Neural crest cell (in vitro differentiated cells): ENCODE results near the gene SARDH. TPM values are rescaled to one million over a fixed set of nuclear protein-coding genes. Genes with fewer than 3 reads are reported as not detected.

ENCODE experiments used
- DNase-seq: peaks from one replicate; pipeline ENCODE4 v3.0.0; 2021; ENCODE audit warnings: low read depth, mixed read lengths, low spot score
- H3K27ac Mint-ChIP-seq: one replicate; pipeline ENCODE4 v1.8.0; 2021; ENCODE audit warnings: mild to moderate bottlenecking, mixed read lengths; ENCODE audit not compliant: unreplicated experiment
- H3K27me3 Mint-ChIP-seq: 2 replicates; pipeline ENCODE4 v1.8.0; 2021; ENCODE audit warnings: low read depth, mild to moderate bottlenecking, mixed read lengths
- H3K36me3 Mint-ChIP-seq: 2 replicates; pipeline ENCODE4 v1.8.0; 2021; ENCODE audit warnings: low read depth, mild to moderate bottlenecking, mixed read lengths
- H3K4me1 Mint-ChIP-seq: 2 replicates; pipeline ENCODE4 v1.8.0; 2021; ENCODE audit warnings: mixed read lengths
- H3K4me3 Mint-ChIP-seq: one replicate; pipeline ENCODE4 v1.8.0; 2021; ENCODE audit warnings: mild to moderate bottlenecking, mixed read lengths
- H3K9me3 Mint-ChIP-seq: 2 replicates; pipeline ENCODE4 v1.8.0; 2021; ENCODE audit warnings: mixed read lengths
- total RNA-seq: library from RNA; stranded (reverse); gene quantifications from 2 replicates; pipeline ENCODE4 v1.2.1, GENCODE V29; 2021
- TF ChIP-seq, protein P1 (sequence below): fragments of 200-600 bp; sonication (generic); conservative IDR thresholded peaks from 2 replicates; pipeline ENCODE4 v1.5.0; 2021; ENCODE audit warnings: antibody characterized with exemption, mild to moderate bottlenecking

SARDH gene
- total RNA-seq, 1 donor from 2014 or later, result 4.5 TPM

GRCh38 chr9:133777871-133778270 is 39.7 kb upstream of the SARDH start:
- TF ChIP-seq, protein P1, sequence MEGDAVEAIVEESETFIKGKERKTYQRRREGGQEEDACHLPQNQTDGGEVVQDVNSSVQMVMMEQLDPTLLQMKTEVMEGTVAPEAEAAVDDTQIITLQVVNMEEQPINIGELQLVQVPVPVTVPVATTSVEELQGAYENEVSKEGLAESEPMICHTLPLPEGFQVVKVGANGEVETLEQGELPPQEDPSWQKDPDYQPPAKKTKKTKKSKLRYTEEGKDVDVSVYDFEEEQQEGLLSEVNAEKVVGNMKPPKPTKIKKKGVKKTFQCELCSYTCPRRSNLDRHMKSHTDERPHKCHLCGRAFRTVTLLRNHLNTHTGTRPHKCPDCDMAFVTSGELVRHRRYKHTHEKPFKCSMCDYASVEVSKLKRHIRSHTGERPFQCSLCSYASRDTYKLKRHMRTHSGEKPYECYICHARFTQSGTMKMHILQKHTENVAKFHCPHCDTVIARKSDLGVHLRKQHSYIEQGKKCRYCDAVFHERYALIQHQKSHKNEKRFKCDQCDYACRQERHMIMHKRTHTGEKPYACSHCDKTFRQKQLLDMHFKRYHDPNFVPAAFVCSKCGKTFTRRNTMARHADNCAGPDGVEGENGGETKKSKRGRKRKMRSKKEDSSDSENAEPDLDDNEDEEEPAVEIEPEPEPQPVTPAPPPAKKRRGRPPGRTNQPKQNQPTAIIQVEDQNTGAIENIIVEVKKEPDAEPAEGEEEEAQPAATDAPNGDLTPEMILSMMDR, result no peak
- no peak for DNase-seq
- Mint-ChIP-seq H3K27me3 (no peaks in the 10 kb centered on the region), H3K36me3 (no peaks in the 10 kb centered on the region), H3K4me1 (no peaks in the 10 kb centered on the region), H3K9me3 (no peaks in the 10 kb centered on the region), H3K4me3 (no peak overlapping the region), H3K27ac (no peak overlapping the region)

DNA sequence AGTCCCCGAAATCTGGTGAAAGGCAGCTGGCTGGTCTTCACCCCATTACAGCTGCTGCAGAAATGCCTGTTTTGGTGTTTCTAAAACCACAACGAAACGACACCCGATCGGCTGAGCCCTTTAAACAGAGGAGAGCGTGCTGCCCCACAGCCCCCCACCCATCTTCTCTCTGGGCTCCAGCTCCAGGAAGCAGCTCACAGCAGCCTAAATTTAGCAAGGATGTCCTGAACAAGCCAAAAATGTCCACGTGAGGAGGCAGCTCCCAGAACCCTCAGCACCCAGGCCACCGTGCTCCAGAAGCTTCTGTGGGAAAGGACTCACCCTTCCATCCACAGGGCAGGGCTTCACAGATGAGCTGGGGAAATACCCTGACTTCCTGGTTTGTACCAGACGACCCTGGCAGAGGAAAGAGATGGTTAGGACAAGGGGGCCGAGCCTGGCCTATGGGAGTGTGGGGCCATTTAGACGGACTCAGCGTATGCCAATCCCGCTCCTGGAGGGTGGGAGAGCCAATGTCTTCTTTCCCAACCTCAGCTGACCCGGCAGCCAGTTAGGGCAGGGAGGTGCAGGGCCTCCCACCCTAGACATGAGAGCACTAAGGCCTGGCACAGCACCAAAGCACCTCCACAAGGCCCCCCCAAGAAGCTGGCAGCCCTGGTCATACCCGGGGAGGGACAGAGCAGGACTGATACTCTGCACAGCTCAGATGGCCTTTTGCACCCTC is 39.1 kb upstream of the SARDH start:
- no peak for DNase-seq
- Mint-ChIP-seq H3K4me3 (no peak overlapping the region), H3K4me1 (no peaks in the 10 kb centered on the region), H3K27ac (no peak overlapping the region), H3K27me3 (no peaks in the 10 kb centered on the region), H3K9me3 (no peaks in the 10 kb centered on the region), H3K36me3 (no peaks in the 10 kb centered on the region)
- TF ChIP-seq, protein P1, result no peak

DNA sequence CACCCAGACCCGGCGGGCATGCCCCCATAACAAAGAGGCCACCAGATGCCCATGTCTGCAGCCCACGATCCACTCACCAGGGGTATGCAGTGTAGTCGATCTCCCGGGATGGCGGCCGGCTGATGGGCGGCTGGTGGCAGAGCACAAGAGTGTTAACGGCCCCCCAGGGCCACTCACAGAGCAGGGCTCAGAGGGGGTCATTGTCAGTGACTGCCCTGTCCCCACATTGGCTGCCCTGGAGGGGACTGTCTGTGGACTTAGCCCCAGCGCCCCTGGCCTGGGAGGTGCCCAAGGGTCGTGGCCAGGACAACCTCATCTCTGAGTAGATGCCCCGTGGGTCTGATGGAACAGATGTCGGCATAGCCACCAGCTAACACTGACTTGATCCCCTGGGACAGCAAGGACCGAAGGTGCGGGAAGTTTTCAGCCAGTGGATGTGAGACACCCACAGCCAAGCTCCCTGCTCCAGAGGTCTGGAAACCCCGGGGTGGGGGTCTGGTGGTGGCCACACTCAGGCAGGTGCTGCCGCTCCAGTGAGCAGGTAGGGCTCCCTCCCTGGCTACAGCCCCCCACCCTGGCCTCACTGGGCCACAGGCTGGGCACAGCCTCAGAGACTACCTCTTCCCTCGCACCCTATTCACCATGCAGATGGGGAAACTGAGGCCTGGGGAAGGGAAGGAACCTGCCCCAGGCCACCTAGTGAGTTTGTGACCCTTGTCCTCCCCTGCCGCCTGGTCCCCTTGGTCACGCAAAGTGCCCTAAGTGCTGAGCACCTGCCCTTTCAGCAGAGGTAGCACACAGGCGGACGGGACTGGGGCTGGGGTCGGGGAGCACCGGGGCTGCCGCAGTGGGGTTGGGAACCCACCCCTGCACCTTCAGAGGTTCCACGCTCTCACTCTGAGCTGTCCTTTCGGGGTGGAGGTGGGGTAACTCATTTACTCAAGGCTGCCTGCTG is 38.1 kb upstream of the SARDH start:
- no peak overlapping the region for H3K4me3 Mint-ChIP-seq
- H3K9me3 Mint-ChIP-seq, result no peaks in the 10 kb centered on the region
- no peaks in the 10 kb centered on the region for H3K27me3 Mint-ChIP-seq
- TF ChIP-seq, protein P1, result no peak
- no peaks in the 10 kb centered on the region for H3K36me3 Mint-ChIP-seq
- H3K27ac Mint-ChIP-seq, result no peak overlapping the region
- DNase-seq, result no peak
- H3K4me1 Mint-ChIP-seq, result no peaks in the 10 kb centered on the region

DNA sequence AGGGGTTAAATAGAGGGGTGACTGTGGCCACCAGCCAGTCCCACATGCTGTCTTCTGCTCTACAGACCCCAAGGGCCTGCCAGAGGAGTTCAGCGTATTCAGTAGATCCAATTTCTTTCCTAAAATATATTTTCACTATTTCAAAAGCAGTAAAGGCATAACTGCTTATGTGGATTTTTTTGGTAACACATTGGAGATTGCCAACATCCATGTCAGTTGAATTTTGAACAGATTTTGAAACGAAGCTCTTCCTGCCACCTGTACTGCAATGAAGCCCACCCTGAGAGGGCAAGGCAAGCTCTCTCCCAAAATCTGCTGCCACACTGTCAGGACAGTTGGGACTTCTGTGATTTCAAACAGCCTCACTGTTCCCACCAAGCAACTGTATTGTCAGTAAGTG is 37.1 kb upstream of the SARDH start:
- Mint-ChIP-seq H3K9me3 (no peaks in the 10 kb centered on the region), H3K4me3 (no peak overlapping the region), H3K27me3 (no peaks in the 10 kb centered on the region), H3K27ac (peak overlapping the region; percentile 70), H3K4me1 (no peaks in the 10 kb centered on the region), H3K36me3 (peaks cover 2% of the 10 kb centered on the region)
- no peak for DNase-seq
- TF ChIP-seq, protein P1, result no peak

- H3K27ac Mint-ChIP-seq, result no peak overlapping the region
- peaks cover 2% of the 10 kb centered on the region for H3K36me3 Mint-ChIP-seq
- H3K27me3 Mint-ChIP-seq, result no peaks in the 10 kb centered on the region
- H3K9me3 Mint-ChIP-seq, result no peaks in the 10 kb centered on the region
- TF ChIP-seq, protein P1, result no peak
- DNase-seq, result no peak
- no peak overlapping the region for H3K4me3 Mint-ChIP-seq
- no peaks in the 10 kb centered on the region for H3K4me1 Mint-ChIP-seq
These were observed 36.6 kb upstream of the SARDH start for GRCh38 chr9:133774799-133775198.
